ENCODE results near the gene PGPEP1. TPM values are rescaled to one million over a fixed set of nuclear protein-coding genes. Genes with fewer than 3 reads are reported as not detected.
"Not testable (repeated sequence)": the region's sequence is repeated elsewhere in the genome, so short reads cannot be mapped to it uniquely, and the experiment has no call there.

PGPEP1 gene
- total and polyA plus RNA-seq, 10 of the 15 experiments (the other 5 are each of a cell fraction or from before 2014, with no cell fraction given) = 13.8 to 39.4 (median 17.0) TPM

GRCh38 chr19:18402455-18403248 lies 62.3 kb downstream of the PGPEP1 start:
- ChIA-PET CTCF (interaction anchor here (2.3 to 5.8 kb wide), 2 partner anchors 8 to 12 kb away, joined by 22 to 67 read pairs; no protein-coding TSS in a partner anchor), POLR2A (interaction anchor here (1.4 to 3.0 kb wide), 2 partner anchors 28 to 122 kb away, joined by 5 to 20 read pairs; partner anchors contain the start of gene JUND), SMC1A (ENCODE audit: uncharacterized antibody, unreplicated experiment) (interaction anchor here (0.8 kb wide), 1 partner anchor 9 kb away, joined by 4 read pairs; no protein-coding TSS in a partner anchor), RAD21 (ENCODE audit: unreplicated experiment) (interaction anchor here (0.7 to 1.8 kb wide), 5 partner anchors 13 to 123 kb away, joined by 3 to 9 read pairs (median 4); no protein-coding TSS in a partner anchor)
- peaks cover 15% of the 10 kb centered on the region for H3K4me1 ChIP-seq (ENCODE audit: control insufficient read depth, insufficient read depth, low read length)
- BruUV-seq (replicated peaks); H3K79me2 ChIP-seq (ENCODE audit: control insufficient read depth, insufficient read depth, low read length); H3K36me3 ChIP-seq (ENCODE audit: control insufficient read depth in 2 of 2, insufficient read depth in 2 of 2, low read length in 1 of 2); FAIRE-seq; H3K4me3 ChIP-seq; intact Hi-C loops (cut with micrococcal nuclease; ENCODE audit: unreplicated experiment); H3K27me3 ChIP-seq (replicated peaks in 1 of 2; ENCODE audit: control insufficient read depth in 2 of 2, insufficient read depth in 2 of 2, low read length in 1 of 2); H3K4me2 ChIP-seq (ENCODE audit: control insufficient read depth, insufficient read depth); H3K9ac ChIP-seq (ENCODE audit: control insufficient read depth, insufficient read depth, low read length); H3K27ac ChIP-seq (ENCODE audit: control insufficient read depth, insufficient read depth); DNase-seq (ENCODE audit: low read depth, low spot score); H4K20me1 ChIP-seq (ENCODE audit: control insufficient read depth, insufficient read depth); in situ Hi-C loops (cut with MboI); ATAC-seq; H3K9me3 ChIP-seq (replicated peaks; ENCODE audit: control insufficient read depth, insufficient read depth, low read length): not testable (repeated sequence)
- WGBS (ENCODE audit: insufficient coverage, insufficient replicate concordance, low lambda C conversion rate, missing lambda C conversion rate) = 63% methylated on average over 18 of the region's 18 CpGs
- peak overlapping the region; percentile 4; the same call in 1 of the 2 replicates for H2AFZ ChIP-seq (ENCODE audit: control insufficient read depth, low read depth, low read length)
- peak; percentile 97 for TF ChIP-seq MLLT1 (IDR thresholded peaks at IDR 0.05)

GRCh38 chr19:18405754-18406153 lies 65.4 kb downstream of the PGPEP1 start:
- H3K36me3 ChIP-seq (ENCODE audit: control insufficient read depth in 2 of 2, insufficient read depth in 2 of 2, low read length in 1 of 2); H3K79me2 ChIP-seq (ENCODE audit: control insufficient read depth, insufficient read depth, low read length); ATAC-seq; H3K4me3 ChIP-seq; H3K4me2 ChIP-seq (ENCODE audit: control insufficient read depth, insufficient read depth); SMC1A ChIA-PET (ENCODE audit: uncharacterized antibody, unreplicated experiment); H3K9ac ChIP-seq (ENCODE audit: control insufficient read depth, insufficient read depth, low read length); H2AFZ ChIP-seq (ENCODE audit: control insufficient read depth, low read depth, low read length); FAIRE-seq; DNase-seq (ENCODE audit: low read depth, low spot score); H3K27me3 ChIP-seq (replicated peaks in 1 of 2; ENCODE audit: control insufficient read depth in 2 of 2, insufficient read depth in 2 of 2, low read length in 1 of 2); H3K27ac ChIP-seq (ENCODE audit: control insufficient read depth, insufficient read depth); H3K9me3 ChIP-seq (replicated peaks; ENCODE audit: control insufficient read depth, insufficient read depth, low read length); H4K20me1 ChIP-seq (ENCODE audit: control insufficient read depth, insufficient read depth); intact Hi-C loops (cut with micrococcal nuclease; ENCODE audit: unreplicated experiment); BruUV-seq (replicated peaks): not testable (repeated sequence)
- in situ Hi-C loops (cut with MboI) = loop anchor here (5.0 kb wide), 2 partner anchors 63 to 128 kb away; partner anchors contain the start of gene PGPEP1
- POLR2A ChIA-PET = interaction anchor here (0.6 kb wide), 1 partner anchor 116 kb away, joined by 6 read pairs; no protein-coding TSS in a partner anchor
- H3K4me1 ChIP-seq (ENCODE audit: control insufficient read depth, insufficient read depth, low read length) = peaks cover 26% of the 10 kb centered on the region
- RAD21 ChIA-PET (ENCODE audit: unreplicated experiment) = interaction anchor here (1.2 to 2.1 kb wide), 2 partner anchors 16 to 57 kb away, joined by 3 to 5 read pairs; no protein-coding TSS in a partner anchor
- CTCF ChIA-PET = interaction anchor here (7.7 kb wide), 1 partner anchor 16 kb away, joined by 144 read pairs; the partner anchor contains the start of gene GDF15
- 81% methylated on average over 10 of the region's 11 CpGs for WGBS (ENCODE audit: insufficient coverage, insufficient replicate concordance, low lambda C conversion rate, missing lambda C conversion rate)
